Stimulated activated CD4-positive, alpha-beta T cell treated with anti-CD3 and anti-CD28 coated beads, Interleukin-12 subunit alpha, Interleukin-12 subunit beta, amount 100 ng/mL, for 4 hours (primary cell): ENCODE results near the gene PHOX2A.
A peak's percentile ranks its signal among the peaks of the same experiment; 100 is the strongest.

Experiments
- DNase-seq: peaks from one replicate; pipeline ENCODE4 v3.0.0-alpha.2; 2020

Gene PHOX2A

DNA sequence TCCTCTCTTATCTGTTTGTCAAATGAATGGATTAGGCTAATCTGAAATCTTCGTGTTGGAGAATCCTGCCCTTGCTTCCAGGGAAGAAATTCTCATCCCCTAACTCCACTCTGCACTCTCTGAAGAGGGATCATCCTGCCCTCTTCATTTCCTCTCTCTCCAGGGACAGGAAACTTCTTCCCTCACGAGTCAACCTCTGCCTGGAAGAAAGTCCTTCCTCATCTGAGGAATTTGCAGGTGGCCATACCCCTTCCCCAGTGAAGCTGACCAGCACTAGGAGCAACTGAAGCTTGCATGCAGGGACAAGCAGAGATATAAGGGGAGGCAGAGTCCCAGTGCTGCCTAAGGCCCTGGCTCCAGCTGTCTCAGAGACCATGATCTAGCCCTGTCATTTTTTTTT lies 3.6 kb upstream of the PHOX2A start:
- no peak for DNase-seq

DNA sequence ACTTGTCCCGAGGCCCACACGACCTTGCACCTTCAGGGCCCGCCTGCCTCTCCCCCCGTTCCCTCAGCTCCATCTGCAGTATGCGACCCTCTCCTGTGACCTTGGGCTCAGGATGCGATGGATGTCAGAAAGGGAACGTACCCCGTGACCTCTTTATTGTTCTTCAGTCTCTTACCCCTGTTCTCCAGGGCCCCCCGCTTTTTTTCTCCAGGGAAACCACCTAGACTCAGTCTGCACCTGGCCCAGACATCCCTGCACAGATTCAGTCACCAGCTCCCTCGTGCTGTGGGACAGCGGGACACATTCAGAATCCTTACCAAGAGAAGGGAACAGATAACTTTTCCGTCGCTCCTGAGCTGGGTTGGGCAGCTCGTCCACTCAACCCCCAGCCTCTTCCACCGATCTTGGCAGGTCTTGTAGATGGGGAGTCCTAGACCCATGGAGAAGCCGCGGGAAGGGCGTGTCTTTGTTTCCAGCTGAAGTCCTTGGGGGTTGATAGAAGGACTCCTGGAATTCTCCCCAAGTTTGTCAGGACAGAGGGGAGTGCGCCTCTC lies 1.4 kb upstream of the PHOX2A start:
- no peak for DNase-seq

DNA sequence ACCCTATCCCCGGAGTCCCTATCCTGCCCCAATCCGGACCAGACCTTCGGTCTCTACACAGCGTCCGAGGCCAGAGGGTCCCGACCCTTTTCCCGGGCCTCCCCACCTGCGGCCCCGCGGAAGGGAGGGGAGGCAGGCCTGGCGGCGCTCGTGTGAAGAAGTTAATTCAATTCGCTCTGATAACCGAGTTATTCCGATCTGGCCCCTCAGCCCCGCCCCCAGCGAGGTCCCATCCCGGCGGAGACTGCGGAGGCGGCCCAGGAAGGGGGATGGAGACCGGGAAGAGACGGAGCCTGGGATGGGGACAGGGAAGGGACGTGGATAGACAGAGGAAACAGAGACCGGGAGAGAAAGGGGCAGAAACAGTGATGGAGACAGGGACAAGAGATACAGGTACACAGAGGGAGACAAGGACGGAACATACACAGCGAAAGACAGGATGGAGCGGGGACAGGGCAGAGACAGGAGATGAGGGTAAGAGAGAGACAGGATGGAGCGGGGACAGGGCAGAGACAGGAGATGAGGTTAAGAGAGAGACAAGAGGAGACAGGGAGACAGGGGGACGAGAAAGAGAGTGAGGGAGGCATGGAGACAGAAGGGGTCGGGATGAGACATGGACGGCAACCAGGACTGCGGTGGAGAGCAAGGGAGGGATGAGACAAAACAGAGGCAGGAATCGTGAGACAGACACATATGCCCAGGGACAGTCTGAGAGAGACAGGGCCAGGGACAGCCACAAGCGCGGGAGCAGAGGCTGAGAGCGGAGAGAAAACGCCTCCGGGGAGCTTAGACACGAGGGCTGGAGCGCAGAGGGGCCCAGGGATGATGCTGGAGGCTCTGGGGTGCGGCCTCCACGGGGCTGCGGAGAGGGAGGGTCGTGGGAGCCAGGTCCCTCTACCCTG lies 636 bp upstream of the PHOX2A start:
- DNase-seq: no peak

DNA sequence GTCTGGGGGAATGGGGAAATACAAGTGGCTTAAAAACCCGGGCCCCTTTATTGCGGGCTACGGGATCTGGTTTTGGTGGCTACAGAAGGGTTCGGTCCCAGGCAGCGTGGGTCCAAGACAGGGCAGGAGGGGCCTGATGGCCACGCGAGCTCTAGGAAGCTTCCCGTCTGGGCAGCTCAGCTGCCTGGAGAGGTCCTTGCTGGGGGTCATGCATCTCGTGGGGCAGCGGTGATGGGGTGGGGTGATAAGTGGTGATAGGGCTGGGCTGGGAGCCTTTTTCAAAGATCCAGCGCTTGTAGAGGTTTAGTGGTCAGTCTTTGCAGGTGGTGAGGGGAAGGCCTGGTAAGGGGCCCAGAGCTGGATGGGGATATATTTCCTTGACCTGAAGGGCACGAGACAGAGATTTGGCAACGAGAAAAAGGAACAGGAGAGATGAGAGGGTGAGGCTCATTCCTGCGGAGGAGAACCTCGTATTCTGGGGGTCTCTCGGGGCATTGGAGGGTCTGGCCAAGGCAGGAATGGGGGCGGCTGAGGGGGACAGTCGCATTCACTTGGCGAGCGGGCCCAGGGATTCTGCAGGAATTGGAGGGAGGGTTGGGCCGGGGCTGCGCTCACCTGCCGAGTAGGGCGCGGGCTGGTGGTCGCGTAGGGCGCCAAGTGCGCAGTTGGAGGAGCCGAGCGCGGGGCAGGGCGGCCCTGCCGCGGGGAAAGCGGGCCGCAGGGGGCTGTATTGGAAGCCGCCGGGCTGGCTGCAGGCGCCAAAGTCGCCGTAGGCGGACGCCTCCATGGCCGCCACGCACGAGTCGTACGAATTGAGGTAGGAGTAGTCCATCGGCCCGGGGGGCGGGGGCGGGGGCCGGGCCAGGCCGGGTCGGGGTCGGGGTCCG lies 560 bp downstream of the PHOX2A start:
- no peak for DNase-seq

DNA sequence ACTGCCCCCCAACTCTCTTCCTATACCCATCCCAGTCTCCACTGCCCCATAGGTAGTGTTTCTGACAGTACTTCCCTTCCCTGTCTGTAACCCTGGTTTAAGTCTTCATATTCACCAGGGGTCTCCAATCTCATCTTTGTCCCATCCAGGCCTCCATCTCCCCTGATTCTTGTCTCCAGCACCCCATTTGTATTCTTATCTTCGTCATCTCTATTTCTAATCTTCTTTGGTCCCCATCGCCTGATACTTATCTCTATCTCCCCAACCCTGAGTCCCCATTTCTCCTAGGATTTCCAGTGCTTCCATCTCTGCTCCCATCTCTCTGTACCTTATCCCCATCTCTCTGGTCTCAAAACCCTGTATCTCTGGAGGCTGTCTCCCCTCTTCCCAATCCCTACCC lies 1.8 kb downstream of the PHOX2A start:
- no peak for DNase-seq

DNA sequence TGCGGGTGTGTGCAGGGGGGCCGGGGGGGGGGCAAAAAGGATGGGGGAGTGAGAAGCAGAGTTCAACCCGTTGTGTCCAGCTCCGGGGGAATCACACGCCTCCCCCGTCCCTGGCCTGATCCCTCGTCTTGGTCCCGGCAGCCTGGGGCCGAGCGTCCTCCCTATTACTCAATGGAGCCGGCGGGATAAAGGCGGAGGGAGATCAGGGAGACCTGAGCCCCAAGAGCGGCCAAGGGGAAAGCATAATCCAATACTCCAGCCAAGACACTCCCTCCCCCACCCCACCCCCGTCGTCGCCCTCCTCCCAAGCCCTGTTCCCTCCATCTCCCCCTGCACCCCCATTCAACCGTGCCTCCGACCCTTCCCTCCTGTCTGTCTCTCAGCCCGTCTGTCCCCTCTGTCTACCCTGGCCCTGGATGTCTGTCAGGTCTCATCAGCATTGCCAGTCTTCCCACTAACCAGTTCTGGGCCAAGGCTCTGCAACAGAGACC lies 2.6 kb downstream of the PHOX2A start:
- DNase-seq: no peak

DNA sequence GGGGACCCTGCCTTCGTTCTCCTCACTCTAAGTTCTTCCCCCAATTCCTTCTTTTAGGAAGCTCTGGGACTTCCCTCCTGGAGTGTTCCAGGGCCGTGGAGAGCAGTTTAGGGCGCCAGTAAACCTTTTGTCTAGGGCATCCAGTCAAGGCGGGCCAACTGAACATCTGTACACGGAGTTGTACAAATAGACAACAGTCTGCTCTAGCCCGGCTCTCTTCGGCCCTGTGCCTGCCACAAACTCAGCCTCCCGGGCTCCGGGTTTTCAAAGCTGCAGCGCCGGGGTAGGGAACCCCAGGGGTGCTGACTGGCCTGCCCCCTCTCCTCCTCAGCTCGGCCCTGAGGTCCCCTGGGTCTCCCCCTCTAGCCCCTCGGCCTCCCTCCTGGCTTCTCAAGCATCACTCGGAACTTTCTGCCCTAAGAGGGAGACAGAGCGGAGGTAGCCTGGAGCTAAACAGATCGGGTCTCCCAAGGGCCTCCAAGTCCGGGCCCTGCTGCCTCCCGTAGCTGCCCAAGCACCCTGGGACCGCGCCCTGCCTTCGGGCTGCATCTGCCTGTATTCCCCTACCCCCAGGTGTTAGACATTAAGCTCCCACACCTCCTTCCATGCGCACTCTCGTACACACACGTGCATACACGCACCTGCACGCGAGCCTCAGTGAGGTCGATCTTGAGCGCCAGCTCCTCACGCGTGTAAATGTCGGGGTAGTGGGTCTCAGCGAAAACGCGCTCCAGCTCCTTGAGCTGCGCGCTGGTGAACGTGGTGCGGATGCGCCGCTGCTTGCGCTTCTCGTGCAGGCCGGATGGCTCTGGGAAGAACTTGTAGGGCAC lies 3.3 kb downstream of the PHOX2A start:
- no peak for DNase-seq

DNA sequence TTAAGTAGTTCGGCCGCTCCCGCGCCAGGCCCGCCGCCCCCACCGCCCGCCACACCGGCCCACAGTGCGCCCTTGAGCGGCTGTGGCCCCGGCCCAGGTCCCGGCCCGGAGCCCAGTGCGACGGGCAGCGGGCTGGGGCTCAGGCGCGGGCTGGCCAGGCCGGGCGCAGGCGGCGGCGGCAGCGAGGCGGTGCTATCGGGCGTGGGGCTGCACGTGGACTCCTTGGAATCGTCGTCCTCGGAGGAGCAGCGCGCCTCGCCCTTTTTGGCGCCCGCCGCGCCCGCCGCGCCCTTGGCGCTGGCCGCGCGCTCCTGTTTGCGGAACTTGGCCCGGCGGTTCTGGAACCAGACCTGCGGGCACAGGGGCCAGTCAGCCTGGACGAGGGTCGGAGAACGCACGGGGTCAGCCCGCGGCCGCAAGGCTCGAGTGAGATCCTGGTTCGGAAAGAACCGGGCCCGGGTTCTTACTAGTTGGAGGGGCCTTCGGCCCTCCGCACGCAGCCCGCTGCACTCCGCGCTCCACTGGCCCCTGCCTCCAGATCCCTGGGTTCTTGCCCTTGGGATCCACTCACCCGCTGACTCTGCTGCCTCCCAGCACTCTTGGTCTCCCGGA lies 4.0 kb downstream of the PHOX2A start:
- DNase-seq: no peak

DNA sequence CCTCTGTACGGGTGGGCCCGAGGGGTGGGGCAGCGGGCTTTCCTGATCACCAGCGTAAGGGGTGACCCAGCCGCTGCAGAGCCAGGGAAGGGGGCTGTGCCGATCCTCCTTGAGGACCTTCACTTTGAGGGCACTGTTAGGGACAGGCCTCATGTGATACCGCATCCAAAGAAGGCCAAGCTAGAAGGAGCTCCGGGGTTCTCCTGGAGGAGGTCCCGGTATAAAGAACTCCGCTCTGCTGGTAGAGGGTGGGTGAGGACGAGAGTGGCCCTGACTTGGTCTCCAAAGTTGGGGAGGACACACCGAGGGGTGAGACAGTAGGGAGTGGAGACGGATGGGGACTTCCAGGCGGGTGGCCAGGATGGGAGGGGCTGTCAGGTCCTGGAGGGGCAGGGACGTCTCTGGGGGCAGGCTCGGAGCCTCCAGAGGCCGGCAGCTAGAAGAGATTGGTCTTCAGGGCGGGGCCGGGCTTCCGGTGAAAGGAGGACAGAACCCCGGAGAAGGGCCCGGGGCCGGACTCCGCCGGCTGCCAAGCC lies 4.6 kb downstream of the PHOX2A start:
- DNase-seq: no peak

DNA sequence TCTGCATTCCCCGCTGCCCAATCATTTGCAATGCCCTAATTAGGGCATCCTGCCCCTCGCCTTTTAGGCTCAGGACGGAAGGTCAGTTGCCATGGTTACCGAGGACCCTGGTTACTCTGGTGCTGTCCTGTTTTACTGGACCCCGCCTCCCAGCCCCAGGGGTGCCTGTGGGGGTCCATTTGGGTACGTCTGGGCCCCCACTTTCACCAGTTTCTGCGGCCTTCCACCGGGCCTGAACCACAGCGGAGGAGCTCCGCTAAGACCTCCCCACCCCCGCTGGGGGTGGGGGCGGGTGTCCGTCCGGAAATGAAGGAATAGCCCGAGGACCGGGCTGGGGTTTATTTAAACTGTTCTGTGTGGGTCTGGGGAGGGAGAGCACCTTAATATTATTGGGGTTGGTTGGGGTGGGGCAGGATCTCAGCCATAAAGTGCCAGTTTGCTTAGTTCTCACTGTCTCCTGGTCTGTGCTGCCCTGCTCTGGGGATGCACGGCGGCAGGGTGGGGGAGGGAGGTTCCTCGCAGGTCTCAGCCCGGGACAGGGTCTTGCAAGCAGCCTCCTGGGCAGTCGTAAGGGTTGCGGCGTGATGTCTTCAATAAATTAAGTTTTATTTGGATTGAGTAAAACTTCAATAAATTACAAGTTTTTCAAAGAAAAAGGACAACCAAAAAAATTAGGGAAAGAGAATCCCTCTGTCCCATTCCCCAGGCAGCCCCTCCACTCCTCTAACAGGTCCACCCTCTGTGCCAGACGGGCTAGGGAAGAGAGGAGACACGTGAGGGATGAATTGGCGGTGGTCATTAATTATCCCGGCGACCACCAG lies 5.3 kb downstream of the PHOX2A start:
- no peak for DNase-seq

DNA sequence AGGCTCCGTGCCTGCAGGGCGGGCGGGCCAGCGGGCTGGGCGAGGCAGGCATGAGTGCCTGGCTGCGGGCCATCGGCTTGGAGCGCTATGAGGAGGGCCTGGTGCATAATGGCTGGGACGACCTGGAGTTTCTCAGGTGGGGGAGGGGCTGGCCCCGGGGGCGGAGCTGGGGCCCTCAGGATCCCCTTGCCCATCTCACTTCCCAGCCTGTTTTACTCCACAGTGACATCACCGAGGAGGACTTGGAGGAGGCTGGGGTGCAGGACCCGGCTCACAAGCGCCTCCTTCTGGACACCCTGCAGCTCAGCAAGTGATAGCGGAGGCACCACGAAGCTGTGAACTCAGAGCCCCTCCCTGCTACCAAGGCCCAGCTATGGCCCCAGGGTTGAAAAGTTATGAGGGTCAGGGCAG lies 5.9 kb downstream of the PHOX2A start:
- peak; percentile 38 for DNase-seq

DNA sequence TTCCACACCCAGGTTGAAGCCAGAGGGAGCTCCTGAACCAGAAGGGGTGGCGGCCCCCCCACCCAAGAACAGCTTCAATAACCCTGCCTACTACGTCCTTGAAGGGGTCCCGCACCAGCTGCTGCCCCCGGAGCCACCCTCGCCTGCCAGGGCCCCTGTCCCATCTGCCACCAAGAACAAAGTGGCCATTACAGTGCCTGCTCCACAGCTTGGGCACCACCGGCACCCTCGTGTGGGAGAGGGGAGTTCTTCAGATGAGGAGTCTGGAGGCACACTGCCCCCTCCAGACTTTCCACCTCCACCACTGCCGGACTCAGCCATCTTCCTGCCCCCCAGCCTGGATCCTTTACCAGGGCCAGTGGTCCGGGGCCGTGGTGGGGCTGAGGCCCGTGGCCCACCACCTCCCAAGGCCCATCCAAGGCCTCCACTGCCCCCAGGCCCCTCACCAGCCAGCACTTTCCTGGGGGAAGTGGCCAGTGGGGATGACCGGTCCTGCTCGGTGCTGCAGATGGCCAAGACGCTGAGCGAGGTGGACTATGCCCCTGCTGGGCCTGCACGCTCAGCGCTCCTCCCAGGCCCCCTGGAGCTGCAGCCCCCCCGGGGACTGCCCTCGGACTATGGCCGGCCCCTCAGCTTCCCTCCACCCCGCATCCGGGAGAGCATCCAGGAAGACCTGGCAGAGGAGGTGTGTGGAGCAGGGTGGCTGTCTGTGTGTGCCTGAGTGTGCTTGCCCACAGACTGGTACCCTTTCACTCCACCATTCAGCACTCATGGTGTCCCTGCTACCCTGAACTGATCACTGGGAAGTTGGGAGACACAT lies 6.7 kb downstream of the PHOX2A start:
- DNase-seq: no peak

DNA sequence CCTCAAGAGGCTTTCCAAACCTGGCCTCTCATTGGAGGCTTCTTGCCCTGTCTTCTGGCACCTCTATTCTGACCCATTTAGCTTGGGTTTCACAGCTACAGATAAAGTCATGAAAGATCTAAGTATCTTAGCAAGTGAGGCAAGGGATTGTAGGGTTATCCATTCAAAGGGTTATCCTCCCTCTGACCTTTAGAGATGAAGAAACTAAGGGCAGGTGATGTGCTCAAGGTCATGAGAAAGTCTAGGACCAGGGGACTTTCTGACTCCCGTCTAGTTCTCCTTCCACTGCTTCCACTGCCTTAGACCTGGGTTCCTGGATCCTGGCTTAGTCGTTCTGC lies 7.2 kb downstream of the PHOX2A start:
- DNase-seq: no peak

DNA sequence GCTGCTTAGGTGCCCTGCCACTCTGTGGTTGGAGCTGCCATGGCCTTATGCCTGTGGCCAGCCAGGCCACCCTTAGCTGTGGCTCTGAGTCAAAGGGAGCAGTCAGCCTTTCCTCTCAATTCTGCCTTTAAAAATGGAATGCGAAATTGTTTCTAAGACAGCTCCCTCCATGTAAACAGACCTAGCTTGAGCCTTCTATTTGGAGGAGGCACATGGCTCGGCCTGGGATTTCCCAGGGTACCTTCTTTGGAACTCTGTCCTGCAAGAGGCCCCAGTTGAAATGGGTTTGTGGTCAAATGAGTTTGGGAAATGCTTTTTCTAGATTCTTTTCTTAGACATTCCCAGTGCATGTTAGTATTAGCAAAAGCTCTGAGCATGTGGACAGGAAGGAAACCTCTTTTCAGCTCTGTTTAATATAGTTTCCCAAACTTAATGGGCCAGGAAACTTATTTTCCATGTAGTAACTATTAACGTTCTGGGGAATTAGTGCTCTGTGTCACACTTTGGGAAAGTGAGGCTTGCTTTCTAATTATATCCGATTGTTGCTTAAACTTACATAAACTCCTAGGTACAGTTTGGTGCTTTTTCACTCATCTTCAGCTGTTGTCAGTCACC lies 7.8 kb downstream of the PHOX2A start:
- no peak for DNase-seq

DNA sequence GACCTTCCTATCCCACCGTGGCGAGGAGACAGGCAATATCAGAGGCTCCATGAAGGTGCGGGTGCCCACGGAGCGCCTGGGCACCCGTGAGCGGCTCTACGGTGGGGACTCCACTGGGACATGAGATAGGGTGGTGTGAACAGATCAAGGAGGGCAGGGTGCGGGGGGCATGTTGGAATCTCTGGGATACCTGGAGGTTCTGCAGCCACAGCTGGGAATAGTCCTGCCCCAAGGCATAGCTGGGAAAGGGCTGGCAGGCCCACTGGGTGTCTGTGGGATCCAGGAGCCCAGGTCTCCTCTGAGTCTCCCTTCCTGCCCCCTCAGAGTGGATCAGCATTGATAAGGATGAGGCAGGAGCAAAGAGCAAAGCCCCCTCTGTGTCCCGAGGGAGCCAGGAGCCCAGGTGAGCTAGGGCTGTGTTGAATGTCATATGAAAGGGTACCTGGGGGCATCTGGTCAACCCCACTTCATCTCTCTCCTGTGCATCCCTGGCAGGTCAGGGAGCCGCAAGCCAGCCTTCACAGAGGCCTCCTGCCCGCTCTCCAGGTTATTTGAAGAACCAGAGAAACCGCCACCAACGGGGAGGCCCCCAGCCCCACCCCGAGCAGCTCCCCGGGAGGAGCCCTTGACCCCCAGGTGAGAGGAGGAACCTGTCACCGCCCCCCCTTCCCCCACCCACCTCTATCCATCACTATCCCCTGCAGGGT lies 8.5 kb downstream of the PHOX2A start:
- DNase-seq: no peak

DNA sequence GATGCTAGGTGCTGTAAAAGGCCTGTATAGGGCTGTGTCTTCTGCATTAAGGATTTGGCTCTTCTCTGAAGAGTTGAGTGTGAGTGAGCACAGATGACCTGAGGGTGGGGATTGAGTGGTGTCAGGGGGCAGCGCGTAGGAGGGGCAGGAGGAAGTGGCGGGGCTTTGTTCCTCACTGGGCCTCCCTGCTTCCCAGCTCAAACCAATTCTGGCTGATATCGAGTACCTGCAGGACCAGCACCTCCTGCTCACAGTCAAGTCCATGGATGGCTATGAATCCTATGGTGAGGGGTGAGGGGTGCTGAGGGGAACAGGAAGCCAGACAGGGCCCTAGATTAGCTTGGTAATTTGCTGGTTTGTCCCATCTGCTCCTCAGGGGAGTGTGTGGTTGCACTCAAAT lies 9.1 kb downstream of the PHOX2A start:
- no peak for DNase-seq

DNA sequence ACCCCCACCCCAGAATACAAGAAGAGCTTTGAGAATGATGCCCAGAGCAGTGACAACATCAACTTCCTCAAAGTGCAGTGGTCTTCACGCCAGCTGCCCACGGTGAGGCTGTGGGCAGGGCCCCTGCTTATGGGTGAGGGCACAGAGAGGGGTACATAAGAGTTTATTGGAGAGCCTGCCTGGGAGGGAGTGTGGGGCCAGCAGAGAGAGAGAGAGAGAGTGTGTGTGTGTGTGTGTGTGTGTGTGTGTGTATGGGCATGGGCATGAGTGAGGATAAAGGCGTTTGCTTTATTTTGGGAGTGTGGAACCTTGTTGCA lies 9.5 kb downstream of the PHOX2A start:
- no peak for DNase-seq

DNA sequence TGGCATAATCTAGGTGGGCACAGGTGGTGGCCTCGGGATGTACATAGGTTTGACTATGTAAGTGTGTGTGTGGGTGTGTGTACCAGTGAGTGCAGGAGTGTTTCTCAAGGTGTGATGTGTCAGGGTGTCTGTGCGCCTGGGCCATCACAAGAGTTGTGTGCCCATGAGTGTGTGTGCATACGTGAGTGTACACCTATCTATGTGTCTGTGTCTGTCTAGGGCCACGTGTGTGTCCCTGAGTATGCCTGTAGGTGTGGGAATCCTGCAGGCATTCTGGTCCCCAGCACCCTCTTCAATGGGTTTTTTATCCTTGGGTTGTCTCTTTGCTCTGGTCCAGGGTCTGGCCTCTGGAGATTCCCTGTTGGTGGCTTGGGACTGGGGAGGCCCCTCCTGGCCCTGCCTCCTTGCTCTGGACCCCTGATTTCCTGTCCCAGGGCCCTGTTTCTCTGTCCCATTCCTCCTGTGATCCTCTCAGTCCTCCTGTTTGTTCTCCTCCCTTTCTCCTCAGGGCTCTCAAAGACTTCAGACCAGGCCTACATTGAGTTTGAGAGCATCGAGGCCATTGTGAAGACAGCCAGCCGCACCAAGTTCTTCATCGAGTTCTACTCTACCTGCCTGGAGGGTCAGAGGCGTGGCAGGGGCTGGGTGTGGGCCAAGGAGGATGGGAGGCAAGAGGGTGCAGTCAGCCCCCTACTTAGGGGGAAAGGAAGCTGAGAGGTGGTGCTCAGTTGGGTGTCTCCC lies 10.0 kb downstream of the PHOX2A start:
- no peak for DNase-seq
